Spleen (tissue), 11 donors: ENCODE measurements around the gene C9orf153. TPM values are rescaled to one million over a fixed set of nuclear protein-coding genes. Genes with fewer than 3 reads are reported as not detected.

Experiments
- DNase-seq: peaks from one replicate; pipeline ENCODE4 v3.0.0-alpha.2; 2020
- H3K27ac ChIP-seq, 8 donors: fragments of 200-600 bp; sonication (generic) in 7 of 8; 1 replicate in 4 of 8; 2 replicates in 4 of 8; pipeline versions ENCODE4 v1.5.0 to v1.8.0; 2016 to 2021; ENCODE audit warnings: inconsistent platforms in 4 of 8, mild to moderate bottlenecking in 4 of 8, moderate library complexity in 1 of 8
- H3K27me3 ChIP-seq, 7 donors: fragments of 200-600 bp; sonication (generic) in 6 of 7; replicated peaks in 1 of 7; 1 replicate in 4 of 7; 2 replicates in 3 of 7; pipeline versions ENCODE4 v1.5.0 to v1.8.0; 2016 to 2021; ENCODE audit warnings: inconsistent platforms in 3 of 7, mild to moderate bottlenecking in 1 of 7
- H3K36me3 ChIP-seq, 6 donors: fragments of 200-600 bp; sonication (generic) in 5 of 6; 1 replicate in 4 of 6; 2 replicates in 2 of 6; pipeline versions ENCODE4 v1.5.0 to v1.8.0; 2016 to 2021; ENCODE audit warnings: inconsistent platforms in 2 of 6
- H3K4me1 ChIP-seq, 6 donors: fragments of 200-600 bp; sonication (generic) in 5 of 6; 1 replicate in 3 of 6; 2 replicates in 3 of 6; pipeline versions ENCODE4 v1.5.0 to v1.8.0; 2016 to 2021; ENCODE audit warnings: inconsistent platforms in 3 of 6
- H3K4me3 ChIP-seq, 8 donors: fragments of 200-600 bp; sonication (generic) in 7 of 8; 1 replicate in 4 of 8; 2 replicates in 4 of 8; pipeline versions ENCODE4 v1.5.0 to v1.8.0; 2016 to 2021; ENCODE audit warnings: inconsistent platforms in 4 of 8, mild to moderate bottlenecking in 4 of 8, moderate library complexity in 2 of 8
- H3K9me3 ChIP-seq, 8 donors: fragments of 200-600 bp; sonication (generic) in 7 of 8; 1 replicate in 4 of 8; 2 replicates in 4 of 8; pipeline versions ENCODE4 v1.5.0 to v1.8.0; 2016 to 2021; ENCODE audit warnings: inconsistent platforms in 4 of 8
- CTCF ChIP-seq, 11 experiments: fragments of 200-600 bp in 7 of 11; fragments of 450-650 bp in 4 of 11; sonication (generic) in 4 of 11; IDR thresholded peaks in 8 of 11; conservative IDR thresholded peaks in 3 of 11; 1 replicate in 7 of 11; 2 replicates in 4 of 11; pipeline versions ENCODE4 v1.4.0 to v1.8.0; 2016 to 2021; ENCODE audit warnings: antibody characterized with exemption in 11 of 11, inconsistent platforms in 4 of 11, mild to moderate bottlenecking in 1 of 11
- POLR2A ChIP-seq, 3 donors: fragments of 450-650 bp; IDR thresholded peaks; one replicate each; pipeline ENCODE4 v1.5.1; 2017; ENCODE audit warnings: antibody characterized with exemption in 3 of 3, mild to moderate bottlenecking in 1 of 3
- POLR2AphosphoS5 ChIP-seq, 3 donors: sonication (generic); formaldehyde crosslinking; IDR thresholded peaks; one replicate each; pipeline ENCODE4 v1.5.1; 2017; ENCODE audit warnings: antibody characterized with exemption in 3 of 3
- WGBS, 5 donors: extraction: QIAGEN DNeasy Blood & Tissue Kit in 3 of 5; methylation state at CpG; one replicate each; pipeline versions ENCODE4 v1.1.5 to v1.1.7; 2013 to 2018; 5-methylcytosine and 5-hydroxymethylcytosine counted together
- intact Hi-C: fragments of 100-400 bp; cut with DNase I; formaldehyde crosslinking; loops from one replicate; pipeline ENCODE4 v1.15.0; 2023; ENCODE audit warnings: low total_unique reads
- polyA plus RNA-seq, 3 donors: library from polyadenylated mRNA; stranded (reverse); fragments of 200-250 nt; gene quantifications; one replicate each; pipeline ENCODE4 v1.2.1, GENCODE V29; 2013
- total RNA-seq, 7 donors: library from RNA; depleted of rRNA in 3 of 7; stranded (reverse); fragments of >200 nt in 3 of 7; fragmentation: NEBNext Ultra II Directional in 4 of 7; extraction: Animal tissue kit (Norgen Biotek cat#: 25700) in 4 of 7; gene quantifications; one replicate each; pipeline versions ENCODE4 v1.1.0 to v1.2.1, GENCODE V29; 2016 to 2021
- donor health status: healthy with polysubstance abuse.
- donor health status: DM: no; HTN: no; CAD: no; lungs with moderate emphysema.
- donor health status: DM: no; HTN: no; CAD: no.
- donor health status: Bipolar disorder and iron deficiency.
- donor health status: healthy.
- donor health status: DM: no; HTN: no; CAD: no.
- donor health status: DM: yes; HTN: yes; CAD: no.

C9orf153 gene
- total and polyA plus RNA-seq, 10 donors: 0.13 to 1.9 (median 0.43) TPM

- peak overlapping the region; percentile 78 to 97 (median 91) for H3K4me3 ChIP-seq
- TF ChIP-seq POLR2AphosphoS5 (IDR thresholded peaks at IDR 0.05) (no peak), CTCF (IDR thresholded peaks at IDR 0.05 in 8 of 11, conservative IDR thresholded peaks at IDR 0.05 in 3 of 11) (no peak), POLR2A (IDR thresholded peaks at IDR 0.05) (no peak)
- H3K9me3 ChIP-seq: no peaks in the 10 kb centered on the region
- no peaks in the 10 kb centered on the region for H3K27me3 ChIP-seq
- intact Hi-C loops: no loop called here
- H3K27ac ChIP-seq: peak overlapping the region; percentile 97 to 99 (median 98)
- peaks cover 20 to 66% (median 38%) of the 10 kb centered on the region in 6 donors for H3K4me1 ChIP-seq
- WGBS, 5 donors: 16 to 23% (median 17%) methylated on average over 12 of the region's 12 CpGs
- peaks cover 0 to 29% (median 9%) of the 10 kb centered on the region in 6 donors for H3K36me3 ChIP-seq
- peak; percentile 72 for DNase-seq
Observed at GRCh38 chr9:86282979-86283535, 23.6 kb upstream of the C9orf153 start.

GRCh38 chr9:86282077-86282978 is 22.9 kb upstream of the C9orf153 start, which contains the start of gene ISCA1:
Gene ISCA1, minus strand, starts transcription at chr9:86282538. Its CDS starts 80 bp downstream, at chr9:86282458.
- 0 to 1% (median 0%) methylated on average over 69 to 101 of the region's 101 CpGs for WGBS, 5 donors
- intact Hi-C loops: no loop called here

GRCh38 chr9:86281593-86282076 is 22.2 kb upstream of the C9orf153 start:
- no peaks in the 10 kb centered on the region for H3K27me3 ChIP-seq
- H3K36me3 ChIP-seq: peaks cover 0 to 16% (median 0%) of the 10 kb centered on the region in 6 donors
- no peak for DNase-seq
- H3K4me1 ChIP-seq: peaks cover 20 to 80% (median 45%) of the 10 kb centered on the region in 6 donors
- peak overlapping the region; percentile 97 to 99 (median 98) for H3K27ac ChIP-seq
- 1 to 3% (median 1%) methylated on average over 14 to 31 of the region's 31 CpGs for WGBS, 5 donors
- H3K9me3 ChIP-seq: no peaks in the 10 kb centered on the region
- TF ChIP-seq POLR2A (IDR thresholded peaks at IDR 0.05): no peak
- no peak for TF ChIP-seq POLR2AphosphoS5 (IDR thresholded peaks at IDR 0.05)
- no peak for TF ChIP-seq CTCF (IDR thresholded peaks at IDR 0.05 in 8 of 11, conservative IDR thresholded peaks at IDR 0.05 in 3 of 11)
- intact Hi-C loops: no loop called here
- peak overlapping the region; percentile 78 to 97 (median 91) for H3K4me3 ChIP-seq

More at GRCh38 chr9:86282077-86282978, 22.9 kb upstream of the C9orf153 start, which contains the start of gene ISCA1:
- peak within 1 kb of the TSS; percentile 97 to 99 (median 98) for H3K27ac ChIP-seq
- no peaks in the 10 kb centered on the region for H3K9me3 ChIP-seq
- peak; percentile 99 for DNase-seq
- peak within 1 kb of the TSS; percentile 78 to 97 (median 91) for H3K4me3 ChIP-seq
- TF ChIP-seq POLR2A (IDR thresholded peaks at IDR 0.05) (peak in 2 of 3 donors; percentile 67 to 83), POLR2AphosphoS5 (IDR thresholded peaks at IDR 0.05) (peak; percentile 95 to 99 (median 96)), CTCF (IDR thresholded peaks at IDR 0.05 in 8 of 11, conservative IDR thresholded peaks at IDR 0.05 in 3 of 11) (peak in 1 of 11 experiments; percentile 26)
- no peaks in the 10 kb centered on the region for H3K27me3 ChIP-seq
- H3K4me1 ChIP-seq: peaks cover 20 to 73% (median 41%) of the 10 kb centered on the region in 6 donors
- peaks cover 0 to 22% (median 2%) of the 10 kb centered on the region in 6 donors for H3K36me3 ChIP-seq
